PC-9 (cell line): ENCODE data around the gene FHIP1A. TPM values are rescaled to one million over a fixed set of nuclear protein-coding genes. Genes with fewer than 3 reads are reported as not detected.

Source experiments
- BruUV-seq: library from RNA; stranded (reverse); fragments of 400-500 nt; replicated peaks from 2 replicates; lab custom pipeline; 2021; lab: Mats Ljungman, UMichigan
- CTCF ChIA-PET: fragments of 300-600 bp; sonication (Branson Sonifier 250); formaldehyde crosslinking; loops from one replicate; lab custom pipeline; 2022; ENCODE audit warnings: antibody characterized with exemption; lab: Charles Lee
- POLR2A ChIA-PET: fragments of 300-600 bp; sonication (Branson Sonifier 250); formaldehyde crosslinking; loops from one replicate; lab custom pipeline; 2022; ENCODE audit warnings: antibody characterized with exemption; ENCODE audit not compliant: unreplicated experiment; lab: Charles Lee
- DNase-seq, 2 experiments: peaks; one replicate each; pipeline versions ENCODE4 v3.0.0 to v3.0.0-alpha.2; 2015 to 2022; ENCODE audit warnings: mixed read lengths in 1 of 2
- H2AFZ ChIP-seq: fragments of 200-600 bp; sonication (generic); 2 replicates; pipeline ENCODE4 v1.8.1; 2017; ENCODE audit warnings: antibody characterized with exemption
- H3F3A ChIP-seq: fragments of 200-600 bp; sonication (generic); 2 replicates; pipeline ENCODE4 v1.8.1; 2017; ENCODE audit warnings: antibody characterized with exemption, mild to moderate bottlenecking, low read depth; ENCODE audit not compliant: insufficient read depth
- H3K27ac ChIP-seq: fragments of 200-600 bp; sonication (generic); 2 replicates; pipeline ENCODE4 v1.6.1; 2016; ENCODE audit warnings: mixed run types
- H3K27me3 ChIP-seq: fragments of 200-600 bp; sonication (generic); 2 replicates; pipeline ENCODE4 v1.6.1; 2016; ENCODE audit warnings: low read depth, mixed run types; ENCODE audit not compliant: insufficient read depth
- H3K36me3 ChIP-seq: fragments of 200-600 bp; sonication (generic); 2 replicates; pipeline ENCODE4 v1.6.1; 2016; ENCODE audit warnings: low read depth, mixed run types
- H3K4me1 ChIP-seq: fragments of 200-600 bp; sonication (generic); replicated peaks from 2 replicates; pipeline ENCODE4 v1.6.1; 2016; ENCODE audit warnings: mixed run types; ENCODE audit not compliant: insufficient read depth
- H3K4me2 ChIP-seq: fragments of 200-600 bp; sonication (generic); 2 replicates; pipeline ENCODE4 v1.6.1; 2017; ENCODE audit warnings: mixed run types
- H3K4me3 ChIP-seq: fragments of 200-600 bp; sonication (generic); 2 replicates; pipeline ENCODE4 v1.6.1; 2016; ENCODE audit warnings: mixed run types
- H3K79me2 ChIP-seq: fragments of 200-600 bp; sonication (generic); 2 replicates; pipeline ENCODE4 v1.6.1; 2017; ENCODE audit warnings: low read depth, mixed run types
- H3K9me2 ChIP-seq: fragments of 200-600 bp; sonication (generic); 2 replicates; pipeline ENCODE4 v1.8.1; 2017; ENCODE audit warnings: mild to moderate bottlenecking; ENCODE audit not compliant: insufficient read depth
- H3K9me3 ChIP-seq: fragments of 200-600 bp; sonication (generic); 2 replicates; pipeline ENCODE4 v1.8.1; 2016; ENCODE audit warnings: low read depth; ENCODE audit not compliant: insufficient read depth
- H4K20me1 ChIP-seq: fragments of 200-600 bp; sonication (generic); 2 replicates; pipeline ENCODE4 v1.8.1; 2017; ENCODE audit not compliant: insufficient read depth
- EZH2 ChIP-seq: fragments of 200-600 bp; sonication (generic); IDR thresholded peaks from 2 replicates; pipeline ENCODE4 v1.8.0; 2017; ENCODE audit warnings: antibody characterized with exemption, low read depth
- intact Hi-C: fragments of 100-400 bp; cut with micrococcal nuclease; formaldehyde crosslinking; loops from one replicate; pipeline ENCODE4 v1.10.0; 2022; ENCODE audit not compliant: unreplicated experiment
- total RNA-seq: library from RNA; stranded (reverse); gene quantifications from 2 replicates; pipeline ENCODE4 v1.2.3, GENCODE V29; 2021
- TF ChIP-seq, protein P1 (sequence below): fragments of 200-600 bp; sonication (generic); conservative IDR thresholded peaks from 2 replicates; pipeline ENCODE4 v1.6.1; 2017; ENCODE audit warnings: mixed run types, antibody characterized with exemption, mild to moderate bottlenecking, moderate library complexity

The FHIP1A gene
- total RNA-seq, 1 experiment from 2014 or later = 33.7 TPM

DNA sequence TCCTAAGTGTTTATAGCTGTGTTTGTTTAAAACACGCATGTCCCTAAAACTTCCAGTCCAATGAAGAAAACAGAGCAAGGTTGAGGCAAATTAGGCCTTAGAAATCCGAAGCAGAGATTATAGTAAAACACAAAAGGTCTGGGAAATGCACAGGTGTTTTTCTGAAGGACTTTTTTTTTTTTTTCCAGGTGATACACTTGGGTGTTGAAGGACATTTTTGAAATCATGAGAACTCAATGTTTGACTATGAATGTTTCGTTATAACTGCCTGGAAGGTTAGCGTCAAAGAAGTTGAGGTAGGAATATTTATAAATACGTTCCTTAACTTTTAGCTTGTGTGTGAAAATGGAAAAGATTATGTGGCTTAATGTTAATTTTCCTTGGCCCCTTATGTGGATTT, 45.5 kb downstream of the FHIP1A start:
- intact Hi-C loops = no loop called here
- TF ChIP-seq, protein P1, sequence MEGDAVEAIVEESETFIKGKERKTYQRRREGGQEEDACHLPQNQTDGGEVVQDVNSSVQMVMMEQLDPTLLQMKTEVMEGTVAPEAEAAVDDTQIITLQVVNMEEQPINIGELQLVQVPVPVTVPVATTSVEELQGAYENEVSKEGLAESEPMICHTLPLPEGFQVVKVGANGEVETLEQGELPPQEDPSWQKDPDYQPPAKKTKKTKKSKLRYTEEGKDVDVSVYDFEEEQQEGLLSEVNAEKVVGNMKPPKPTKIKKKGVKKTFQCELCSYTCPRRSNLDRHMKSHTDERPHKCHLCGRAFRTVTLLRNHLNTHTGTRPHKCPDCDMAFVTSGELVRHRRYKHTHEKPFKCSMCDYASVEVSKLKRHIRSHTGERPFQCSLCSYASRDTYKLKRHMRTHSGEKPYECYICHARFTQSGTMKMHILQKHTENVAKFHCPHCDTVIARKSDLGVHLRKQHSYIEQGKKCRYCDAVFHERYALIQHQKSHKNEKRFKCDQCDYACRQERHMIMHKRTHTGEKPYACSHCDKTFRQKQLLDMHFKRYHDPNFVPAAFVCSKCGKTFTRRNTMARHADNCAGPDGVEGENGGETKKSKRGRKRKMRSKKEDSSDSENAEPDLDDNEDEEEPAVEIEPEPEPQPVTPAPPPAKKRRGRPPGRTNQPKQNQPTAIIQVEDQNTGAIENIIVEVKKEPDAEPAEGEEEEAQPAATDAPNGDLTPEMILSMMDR = no peak
- no peak for TF ChIP-seq EZH2

DNA sequence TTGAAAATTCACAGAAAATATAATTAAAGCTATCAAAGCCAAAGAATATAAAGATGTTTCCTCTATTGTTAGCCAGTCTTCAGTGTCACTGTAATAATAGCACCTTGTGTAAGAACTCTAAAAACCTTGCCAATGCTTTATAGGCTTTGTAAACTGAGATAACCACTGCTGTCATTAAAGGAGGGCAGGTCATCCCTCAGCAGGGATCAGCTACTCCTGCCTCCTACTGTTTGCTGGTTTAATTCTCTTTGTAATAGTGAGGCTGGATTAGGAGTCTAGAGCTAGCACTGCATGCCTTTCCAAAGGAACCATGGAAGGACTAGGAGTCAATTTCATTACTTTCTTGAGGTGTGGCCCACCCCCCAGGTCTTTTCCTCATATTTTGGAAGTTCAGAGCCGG, 46.2 kb downstream of the FHIP1A start:
- H4K20me1 ChIP-seq = no peaks in the 10 kb centered on the region
- no peak for DNase-seq
- no peak overlapping the region for H3K4me2 ChIP-seq
- no peaks in the 10 kb centered on the region for H3K36me3 ChIP-seq
- TF ChIP-seq, protein P1 = no peak
- no peak for TF ChIP-seq EZH2
- H3K27me3 ChIP-seq = no peaks in the 10 kb centered on the region
- no peaks in the 10 kb centered on the region for H3K79me2 ChIP-seq
- H3F3A ChIP-seq = peaks cover 6% of the 10 kb centered on the region
- BruUV-seq = no TSS peak
- H3K27ac ChIP-seq = no peak overlapping the region
- CTCF ChIA-PET = no interaction called here
- POLR2A ChIA-PET = no interaction called here
- no peaks in the 10 kb centered on the region for H3K9me3 ChIP-seq
- H2AFZ ChIP-seq = no peak overlapping the region
- intact Hi-C loops = no loop called here
- no peak overlapping the region for H3K4me3 ChIP-seq
- peaks cover 17% of the 10 kb centered on the region for H3K4me1 ChIP-seq
- H3K9me2 ChIP-seq = no peaks in the 10 kb centered on the region

More for the DNA sequence above, 45.5 kb downstream of the FHIP1A start:
- Histone ChIP-seq H2AFZ (no peak overlapping the region), H3K4me2 (no peak overlapping the region), H3K36me3 (no peaks in the 10 kb centered on the region), H3K9me3 (no peaks in the 10 kb centered on the region), H3K4me3 (no peak overlapping the region), H3K27me3 (no peaks in the 10 kb centered on the region), H3K79me2 (no peaks in the 10 kb centered on the region), H3K27ac (no peak overlapping the region), H4K20me1 (no peaks in the 10 kb centered on the region), H3K4me1 (peaks cover 10% of the 10 kb centered on the region), H3K9me2 (no peaks in the 10 kb centered on the region), H3F3A (peaks cover 4% of the 10 kb centered on the region)
- ChIA-PET CTCF (no interaction called here), POLR2A (no interaction called here)
- DNase-seq = no peak
- no TSS peak for BruUV-seq

DNA sequence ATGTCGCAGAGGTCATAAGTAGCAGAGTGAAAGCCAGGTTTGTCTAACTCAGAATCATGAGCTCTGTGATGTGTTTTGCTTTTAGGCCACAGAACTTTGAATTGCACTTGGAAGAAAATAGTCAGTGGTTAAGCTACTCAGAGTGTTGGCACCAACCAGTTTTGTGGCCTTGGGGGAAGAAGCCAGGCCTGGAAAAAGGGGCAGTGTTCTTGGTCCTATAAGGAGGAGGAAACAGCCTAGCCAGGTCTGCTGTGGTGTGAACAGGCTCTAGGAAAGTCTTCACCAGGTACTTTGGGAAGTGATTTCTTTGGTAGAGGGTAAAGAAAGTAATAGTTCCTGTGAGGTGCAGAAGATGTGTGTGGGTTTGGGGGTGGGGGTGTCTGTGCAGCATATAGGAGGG, 49.2 kb downstream of the FHIP1A start:
- TF ChIP-seq, protein P1 = no peak
- no peak for TF ChIP-seq EZH2
- ChIA-PET CTCF (interaction anchor here (1.0 kb wide), 1 partner anchor 27 kb away, joined by 9 read pairs; no protein-coding TSS in a partner anchor), POLR2A (no interaction called here)
- no peak for DNase-seq
- Histone ChIP-seq H3K4me3 (no peak overlapping the region), H2AFZ (no peak overlapping the region), H3K27ac (no peak overlapping the region), H3K27me3 (no peaks in the 10 kb centered on the region), H3K9me2 (no peaks in the 10 kb centered on the region), H3K4me2 (no peak overlapping the region), H3K9me3 (no peaks in the 10 kb centered on the region), H3F3A (peaks cover 6% of the 10 kb centered on the region), H3K36me3 (no peaks in the 10 kb centered on the region), H4K20me1 (no peaks in the 10 kb centered on the region), H3K79me2 (0 out of 2 replicates have a peak, but pooled peaks cover 2% of the 10 kb centered on the region), H3K4me1 (peaks cover 20% of the 10 kb centered on the region)
- no TSS peak for BruUV-seq
- intact Hi-C loops = loop anchor here (2.0 kb wide), 1 partner anchor 47 kb away; no protein-coding TSS in a partner anchor

Other genes starting within 250 kb of the FHIP1A start
- gene PRSS48, start 132.0 kb upstream of the FHIP1A start, total RNA-seq = not detected in 2 replicates
- gene SH3D19, start 83.6 kb upstream of the FHIP1A start, total RNA-seq = 40.0 and 41.7 TPM in 2 replicates